Ovary (tissue), 9 donors: ENCODE data around the gene FBXO9. TPM values are rescaled to one million over a fixed set of nuclear protein-coding genes. Genes with fewer than 3 reads are reported as not detected.

Experiments
- DNase-seq, 5 donors: peaks; one replicate each; pipeline ENCODE4 v3.0.0-alpha.2; 2019 to 2020
- H3K27ac ChIP-seq, 2 donors: fragments of 200-600 bp; one replicate each; pipeline versions ENCODE4 v1.5.1 to v1.8.0; 2019 to 2022
- H3K27me3 ChIP-seq: fragments of 200-600 bp; one replicate; pipeline ENCODE4 v1.8.0; 2022
- H3K36me3 ChIP-seq: fragments of 200-600 bp; sonication (generic); one replicate; pipeline ENCODE4 v1.5.1; 2019
- H3K4me1 ChIP-seq: one replicate; pipeline ENCODE4 v1.8.1; 2013; ENCODE audit warnings: mild to moderate bottlenecking, moderate library complexity; ENCODE audit not compliant: insufficient read depth
- H3K4me3 ChIP-seq: fragments of 200-600 bp; sonication (generic); one replicate; pipeline ENCODE4 v1.5.1; 2017
- H3K9me3 ChIP-seq, 2 donors: fragments of 200-600 bp in 1 of 2; sonication (generic) in 1 of 2; one replicate each; pipeline versions ENCODE4 v1.5.1 to v1.8.1; 2013 to 2019; ENCODE audit warnings: mild to moderate bottlenecking in 1 of 2, moderate library complexity in 1 of 2
- CTCF ChIP-seq, 3 donors: fragments of 450-650 bp in 2 of 3; fragments of 200-600 bp in 1 of 3; IDR thresholded peaks; one replicate each; pipeline versions ENCODE4 v1.5.1 to v1.8.0; 2016 to 2022; ENCODE audit warnings: antibody characterized with exemption in 3 of 3, mild to moderate bottlenecking in 1 of 3
- EP300 ChIP-seq: sonication (generic); formaldehyde crosslinking; IDR thresholded peaks from one replicate; pipeline ENCODE4 v1.6.1; 2017; ENCODE audit warnings: antibody characterized with exemption
- POLR2A ChIP-seq: fragments of 450-650 bp; IDR thresholded peaks from one replicate; pipeline ENCODE4 v1.6.1; 2017; ENCODE audit warnings: antibody characterized with exemption, mild to moderate bottlenecking, moderate library complexity
- WGBS, 3 donors: extraction: QIAGEN DNeasy Blood & Tissue Kit in 1 of 3; methylation state at CpG; one replicate each; pipeline versions ENCODE4 v1.1.5 to v1.1.7; 2013 to 2017; 5-methylcytosine and 5-hydroxymethylcytosine counted together
- intact Hi-C, 4 donors: fragments of 100-400 bp; cut with DNase I; formaldehyde crosslinking; loops; one replicate each; pipeline versions ENCODE4 v1.11.0 to v1.15.1; 2022 to 2023
- polyA plus RNA-seq, 2 donors: library from polyadenylated mRNA; stranded (reverse); fragments of 200-250 nt in 1 of 2; fragments of 350-450 nt in 1 of 2; fragmentation: Illumina TruSeq in 1 of 2; extraction: RNeasy Lipid Tissue Mini Kit (QIAGEN cat#74804) in 1 of 2; gene quantifications; one replicate each; pipeline ENCODE4 v1.2.3, GENCODE V29; 2013 to 2014
- small RNA-seq: library from RNA; depleted of rRNA; stranded (forward); fragments of <200 nt; gene quantifications from one replicate; pipeline ENCODE3, GENCODE V24; 2016
- total RNA-seq, 7 donors: library from RNA; depleted of rRNA in 2 of 7; stranded (reverse); fragments of >200 nt in 2 of 7; fragmentation: NEBNext Ultra II Directional in 3 of 7; extraction: Animal tissue kit (Norgen Biotek cat#: 25700) in 3 of 7; gene quantifications; one replicate each; pipeline versions ENCODE4 v1.1.0 to v1.2.4, GENCODE V29; 2016 to 2023
- donor health status: DM: no; HTN: no; CAD: no; lungs with moderate emphysema.
- donor health status: DM: no; HTN: no; CAD: no.
- donor health status: Bipolar disorder and iron deficiency.
- donor health status: DM: yes; HTN: yes; CAD: no.
- donor health status: DM: no; HTN: no; CAD: no.
- donor health status: DM: yes; HTN: yes; CAD: no.

The FBXO9 gene
- total and polyA plus RNA-seq, 9 donors = 31.6 to 86.3 (median 71.6) TPM

DNA sequence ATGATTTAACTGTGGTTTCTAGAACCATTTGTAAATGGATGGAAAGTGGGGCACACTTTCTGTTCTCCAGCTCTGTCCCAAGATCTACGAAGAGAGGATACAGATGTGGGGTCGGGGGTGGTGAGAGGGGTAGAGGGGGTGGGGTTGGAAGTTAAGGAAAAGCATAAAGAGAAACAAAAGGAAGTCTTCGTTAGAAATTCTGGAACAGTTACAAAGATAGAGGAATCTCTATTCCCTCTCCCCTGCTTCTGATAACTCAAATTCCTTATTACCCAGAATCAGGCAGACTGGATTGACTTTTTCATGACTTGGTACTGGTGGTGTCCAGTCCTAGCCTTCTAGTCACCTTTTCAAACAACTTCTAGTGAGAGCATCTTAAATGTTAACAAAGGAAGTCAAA, 78.5 kb downstream of the FBXO9 start:
- TF ChIP-seq EP300 (no peak), CTCF (IDR thresholded peaks at IDR 0.05) (no peak), POLR2A (no peak)
- intact Hi-C loops = no loop called here
- Histone ChIP-seq H3K36me3 (no peaks in the 10 kb centered on the region), H3K4me1 (no peaks in the 10 kb centered on the region), H3K4me3 (no peak overlapping the region), H3K27me3 (no peaks in the 10 kb centered on the region), H3K9me3 (no peaks in the 10 kb centered on the region), H3K27ac (no peak overlapping the region)
- no peak for DNase-seq
- WGBS, 3 donors = 39 to 45% (median 42%) methylated on average over 3 of the region's 3 CpGs

GRCh38 chr6:53144802-53145201, 79.6 kb downstream of the FBXO9 start:
- Histone ChIP-seq H3K36me3 (no peaks in the 10 kb centered on the region), H3K27me3 (no peaks in the 10 kb centered on the region), H3K27ac (no peak overlapping the region), H3K9me3 (no peaks in the 10 kb centered on the region), H3K4me3 (no peak overlapping the region), H3K4me1 (no peaks in the 10 kb centered on the region)
- intact Hi-C loops = no loop called here
- no peak for DNase-seq
- TF ChIP-seq EP300 = no peak
- no peak for TF ChIP-seq CTCF (IDR thresholded peaks at IDR 0.05)
- TF ChIP-seq POLR2A = no peak
- WGBS, 3 donors = 79 to 88% (median 88%) methylated on average over 2 of the region's 2 CpGs

GRCh38 chr6:53148684-53149083, 83.5 kb downstream of the FBXO9 start, which contains the start of gene GCM1:
GCM1 (minus strand) TSS chr6:53148841; CDS start chr6:53145632, 3,209 bp downstream.
- no peaks in the 10 kb centered on the region for H3K9me3 ChIP-seq
- H3K4me3 ChIP-seq = no peak within 1 kb of the TSS
- no peaks in the 10 kb centered on the region for H3K4me1 ChIP-seq
- intact Hi-C loops = no loop called here
- 81 to 83% (median 82%) methylated on average over 5 of the region's 5 CpGs for WGBS, 3 donors
- H3K36me3 ChIP-seq = no peaks in the 10 kb centered on the region
- TF ChIP-seq POLR2A = no peak
- no peak for TF ChIP-seq CTCF (IDR thresholded peaks at IDR 0.05)
- no peak for TF ChIP-seq EP300
- no peaks in the 10 kb centered on the region for H3K27me3 ChIP-seq
- no peak within 1 kb of the TSS for H3K27ac ChIP-seq
- no peak for DNase-seq

Small RNA genes lying within 50 kb of the gene (small RNA-seq; reads per million reads assigned to genes)
- gene RN7SL244P = not detected

Other genes starting within 250 kb of the FBXO9 start
- not detected for gene GSTA5, start 224.6 kb upstream of the FBXO9 start, total RNA-seq
- not detected for gene GSTA5, start 224.6 kb upstream of the FBXO9 start, polyA plus RNA-seq
- gene GSTA3, start 155.7 kb upstream of the FBXO9 start, total RNA-seq = 1 to 10 TPM in 3 of 7 donors, under 1 TPM in 1, not detected in 3; 0.61 to 9.3 (median 1.4) TPM
- 10 to 100 TPM in 1 of 2 donors, 1 to 10 TPM in 1; 1.6 to 22.1 TPM for gene GSTA3, start 155.7 kb upstream of the FBXO9 start, polyA plus RNA-seq
- 10 to 100 TPM; 23.0 to 36.7 (median 29.8) TPM for gene GSTA4, start 70.1 kb upstream of the FBXO9 start, total RNA-seq
- 100 to 1,000 TPM in 1 of 2 donors, 10 to 100 TPM in 1; 45.6 to 309 TPM for gene GSTA4, start 70.1 kb upstream of the FBXO9 start, polyA plus RNA-seq
- 10 to 100 TPM in 4 of 7 donors, 1 to 10 TPM in 3; 7.6 to 13.8 (median 10.1) TPM for gene CILK1, start 3.6 kb upstream of the FBXO9 start, total RNA-seq
- 10 to 100 TPM in 1 of 2 donors, 1 to 10 TPM in 1; 8.3 to 15.3 TPM for gene CILK1, start 3.6 kb upstream of the FBXO9 start, polyA plus RNA-seq
- gene GCM1, start 83.4 kb downstream of the FBXO9 start, total RNA-seq = not detected
- gene GCM1, start 83.4 kb downstream of the FBXO9 start, polyA plus RNA-seq = not detected